OCI-LY1 (cell line): ENCODE measurements around the gene SENP6.

ENCODE experiments used
- CTCF ChIP-seq: fragments of 200-600 bp; sonication (generic), shearing (Covaris generic); IDR thresholded peaks from 2 replicates; pipeline ENCODE4 v1.5.1; 2017; ENCODE audit warnings: mild to moderate bottlenecking, antibody characterized with exemption, low read length, moderate library complexity, mixed read lengths
- EZH2 ChIP-seq: fragments of 200-600 bp; sonication (generic), shearing (Covaris generic); IDR thresholded peaks from 2 replicates; pipeline ENCODE4 v1.8.0; 2017; ENCODE audit warnings: borderline replicate concordance, mixed run types, mild to moderate bottlenecking, antibody characterized with exemption, low read length, moderate library complexity, mixed read lengths

GRCh38 chr6:75556240-75556639 is 45.4 kb upstream of the SENP6 start:
- TF ChIP-seq CTCF (no peak), EZH2 (no peak)
